HEK293 (cell line): ENCODE data around the gene GUCY2D.

Experiments
- CTCF ChIA-PET: fragments of 350-600 bp; formaldehyde crosslinking; extraction: SDS; loops from one replicate; lab custom pipeline; 2021; ENCODE audit warnings: antibody characterized with exemption; lab: Yijun Ruan, JAX
- POLR2A ChIA-PET: fragments of 300-600 bp; formaldehyde crosslinking; extraction: SDS; loops from one replicate; lab custom pipeline; 2020; ENCODE audit warnings: antibody characterized with exemption, inconsistent platforms; lab: Yijun Ruan, JAX
- H3K27ac ChIP-seq: fragments of 200-500 bp; sonication (Bioruptor generic); 2 replicates; pipeline ENCODE4 v1.5.1; 2014; ENCODE audit warnings: low read depth, low read length, control low read depth, inconsistent platforms; ENCODE audit errors: extremely low read depth
- H3K36me3 ChIP-seq, 2 experiments: fragments of 200-500 bp in 1 of 2; sonication (Bioruptor generic) in 1 of 2; 1 replicate in 1 of 2; 2 replicates in 1 of 2; pipeline ENCODE4 v1.5.1; 2014 to 2017; ENCODE audit warnings: inconsistent platforms in 2 of 2, low read length in 2 of 2; ENCODE audit not compliant: control insufficient read depth in 2 of 2, insufficient read depth in 1 of 2
- H3K4me1 ChIP-seq: fragments of 200-500 bp; sonication (Bioruptor generic); 2 replicates; pipeline ENCODE4 v1.5.1; 2014; ENCODE audit warnings: mild to moderate bottlenecking, low read length, inconsistent platforms; ENCODE audit not compliant: control insufficient read depth, insufficient read depth
- H3K4me3 ChIP-seq: 2 replicates; pipeline ENCODE4 v1.5.1; 2011; ENCODE audit warnings: low read depth, mild to moderate bottlenecking, control low read depth, low read length, moderate library complexity
- H3K9me3 ChIP-seq: fragments of 200-500 bp; sonication (Bioruptor generic); 2 replicates; pipeline ENCODE4 v1.5.1; 2014; ENCODE audit warnings: low read depth, low read length, inconsistent platforms; ENCODE audit not compliant: control insufficient read depth, insufficient read depth
- HIC1 ChIP-seq: fragments of 450-650 bp; formaldehyde crosslinking; IDR thresholded peaks from 2 replicates; pipeline ENCODE4 v1.5.1; 2016; ENCODE audit warnings: missing biosample characterization, missing genetic modification characterization
- IKZF3 ChIP-seq: fragments of 450-650 bp; IDR thresholded peaks from 2 replicates; pipeline ENCODE4 v1.5.0; 2018; ENCODE audit warnings: missing biosample characterization, mild to moderate bottlenecking, missing genetic modification characterization, moderate library complexity
- PRDM10 ChIP-seq: fragments of 450-650 bp; formaldehyde crosslinking; IDR thresholded peaks from 2 replicates; pipeline ENCODE4 v1.5.1; 2016; ENCODE audit warnings: missing biosample characterization, missing genetic modification characterization
- REST ChIP-seq: fragments of 450-650 bp; formaldehyde crosslinking; IDR thresholded peaks from 2 replicates; pipeline ENCODE4 v1.5.1; 2016; ENCODE audit warnings: missing biosample characterization, missing genetic modification characterization
- SALL2 ChIP-seq: fragments of 450-650 bp; formaldehyde crosslinking; IDR thresholded peaks from 2 replicates; pipeline ENCODE4 v1.5.0; 2017; ENCODE audit warnings: missing biosample characterization, mild to moderate bottlenecking, missing genetic modification characterization, borderline replicate concordance
- ZFP37 ChIP-seq: fragments of 450-650 bp; formaldehyde crosslinking; IDR thresholded peaks from 2 replicates; pipeline ENCODE4 v1.5.1; 2016; ENCODE audit warnings: missing biosample characterization, missing genetic modification characterization
- ZNF24 ChIP-seq: fragments of 450-650 bp; formaldehyde crosslinking; IDR thresholded peaks from 2 replicates; pipeline ENCODE4 v1.5.1; 2016; ENCODE audit warnings: missing biosample characterization, missing genetic modification characterization
- ZNF324 ChIP-seq: fragments of 450-650 bp; formaldehyde crosslinking; IDR thresholded peaks from 2 replicates; pipeline ENCODE4 v1.5.1; 2016; ENCODE audit warnings: missing biosample characterization, missing genetic modification characterization
- ZNF37A ChIP-seq: fragments of 450-650 bp; IDR thresholded peaks from 2 replicates; pipeline ENCODE4 v1.5.1; 2018; ENCODE audit warnings: missing biosample characterization, missing genetic modification characterization
- ZNF391 ChIP-seq: fragments of 450-650 bp; formaldehyde crosslinking; IDR thresholded peaks from 2 replicates; pipeline ENCODE4 v1.5.1; 2016; ENCODE audit warnings: low read depth, missing biosample characterization, missing genetic modification characterization, borderline replicate concordance
- ZNF513 ChIP-seq: fragments of 450-650 bp; IDR thresholded peaks from 2 replicates; pipeline ENCODE4 v1.5.1; 2018; ENCODE audit warnings: missing biosample characterization, missing genetic modification characterization
- ZNF529 ChIP-seq: fragments of 450-650 bp; formaldehyde crosslinking; IDR thresholded peaks from 2 replicates; pipeline ENCODE4 v1.5.1; 2017; ENCODE audit warnings: missing genetic modification characterization, missing biosample characterization; ENCODE audit not compliant: insufficient replicate concordance
- ZNF571 ChIP-seq: fragments of 450-650 bp; formaldehyde crosslinking; IDR thresholded peaks from 2 replicates; pipeline ENCODE4 v1.5.0; 2017; ENCODE audit warnings: missing biosample characterization, missing genetic modification characterization
- ZNF596 ChIP-seq: fragments of 450-650 bp; IDR thresholded peaks from 2 replicates; pipeline ENCODE4 v1.5.0; 2018; ENCODE audit warnings: missing biosample characterization, mild to moderate bottlenecking, missing genetic modification characterization, moderate library complexity
- ZNF660 ChIP-seq: fragments of 450-650 bp; IDR thresholded peaks from 2 replicates; pipeline ENCODE4 v1.5.1; 2018; ENCODE audit warnings: missing biosample characterization, mild to moderate bottlenecking, missing genetic modification characterization
- ZNF677 ChIP-seq: fragments of 450-650 bp; IDR thresholded peaks from 2 replicates; pipeline ENCODE4 v1.5.0; 2018; ENCODE audit warnings: missing biosample characterization, mild to moderate bottlenecking, missing genetic modification characterization, moderate library complexity
- ZNF692 ChIP-seq: fragments of 450-650 bp; formaldehyde crosslinking; IDR thresholded peaks from 2 replicates; pipeline ENCODE4 v1.5.1; 2016; ENCODE audit warnings: missing biosample characterization, missing genetic modification characterization

Gene GUCY2D

GRCh38 chr17:8048736-8049135 is 46.3 kb downstream of the GUCY2D start:
- no peaks in the 10 kb centered on the region for H3K36me3 ChIP-seq
- POLR2A ChIA-PET, result interaction anchor here (0.7 kb wide), 1 partner anchor 454 kb away, joined by 3 read pairs; no protein-coding TSS in a partner anchor
- TF ChIP-seq HIC1 (tag by site-specific recombination) (no peak), ZNF660 (no peak), ZNF391 (tag by site-specific recombination) (no peak), ZNF513 (tag by site-specific recombination) (no peak), ZNF324 (tag by site-specific recombination) (no peak), ZNF692 (tag by site-specific recombination) (no peak), ZFP37 (tag by site-specific recombination) (no peak), ZNF24 (tag by site-specific recombination) (no peak), PRDM10 (tag by site-specific recombination) (no peak), ZNF596 (tag by site-specific recombination) (no peak), ZNF677 (tag by site-specific recombination) (no peak), ZNF37A (tag by site-specific recombination) (no peak), SALL2 (tag by site-specific recombination) (no peak), ZNF571 (tag by site-specific recombination) (no peak), REST (tag by site-specific recombination) (no peak), IKZF3 (tag by site-specific recombination) (no peak), ZNF529 (tag by site-specific recombination) (no peak)
- no peak overlapping the region for H3K27ac ChIP-seq
- no peaks in the 10 kb centered on the region for H3K4me1 ChIP-seq
- CTCF ChIA-PET, result interaction anchor here (1.2 kb wide), 1 partner anchor 12 kb away, joined by 5 read pairs; no protein-coding TSS in a partner anchor
- H3K4me3 ChIP-seq, result no peak overlapping the region
- no peaks in the 10 kb centered on the region for H3K9me3 ChIP-seq
